Retinal pigment epithelial cell (primary cell): ENCODE results near the gene ZFP62.
A peak's percentile ranks its signal among the peaks of the same experiment; 100 is the strongest.

Source experiments
- DNase-seq: peaks from one replicate; pipeline ENCODE4 v3.0.0-alpha.2; 2010; ENCODE audit warnings: low read depth
- H3K4me3 ChIP-seq: 2 replicates; pipeline ENCODE4 v1.5.1; 2011; ENCODE audit warnings: mild to moderate bottlenecking, low read length, control low read depth, moderate library complexity
- CTCF ChIP-seq: conservative IDR thresholded peaks from 2 replicates; pipeline ENCODE4 v1.5.1; 2011; ENCODE audit warnings: low read depth, low read length, control low read depth, inconsistent platforms

The ZFP62 gene

GRCh38 chr5:180866985-180867384 is 5.9 kb upstream of the ZFP62 start:
- no peak overlapping the region for H3K4me3 ChIP-seq
- DNase-seq, result no peak
- TF ChIP-seq CTCF, result no peak

GRCh38 chr5:180865981-180866695 is 5.1 kb upstream of the ZFP62 start:
- no peak for DNase-seq
- no peak overlapping the region for H3K4me3 ChIP-seq
- TF ChIP-seq CTCF, result no peak

GRCh38 chr5:180862645-180863044 is 1.6 kb upstream of the ZFP62 start:
- TF ChIP-seq CTCF, result no peak
- no peak for DNase-seq
- H3K4me3 ChIP-seq, result no peak overlapping the region

GRCh38 chr5:180860273-180860886 is 696 bp downstream of the ZFP62 start:
- peak overlapping the region; percentile 90 for H3K4me3 ChIP-seq
- TF ChIP-seq CTCF, result peak; percentile 27
- DNase-seq, result no peak

- DNase-seq, result no peak
- no peak overlapping the region for H3K4me3 ChIP-seq
- TF ChIP-seq CTCF, result no peak
Observed at GRCh38 chr5:180858586-180858985, 2.5 kb downstream of the ZFP62 start.

GRCh38 chr5:180853848-180854176 is 7.3 kb downstream of the ZFP62 start:
- DNase-seq, result no peak
- no peak overlapping the region for H3K4me3 ChIP-seq
- TF ChIP-seq CTCF, result no peak
